SJCRH30 (cell line): ENCODE measurements around the gene DMAC2. TPM values are rescaled to one million over a fixed set of nuclear protein-coding genes. Genes with fewer than 3 reads are reported as not detected.
"Not testable (repeated sequence)": the region's sequence is repeated elsewhere in the genome, so short reads cannot be mapped to it uniquely, and the experiment has no call there.

Source experiments
- DNase-seq, 2 experiments: peaks; one replicate each; pipeline ENCODE4 v3.0.0-alpha.2; 2015 to 2020
- H3K27ac ChIP-seq: fragments of 250-450 bp; sonication (Bioruptor Pico); 2 replicates; pipeline ENCODE4 v1.5.1; 2020; ENCODE audit warnings: mild to moderate bottlenecking, moderate library complexity
- H3K27me3 ChIP-seq: fragments of 250-450 bp; sonication (Bioruptor Pico); 2 replicates; pipeline ENCODE4 v1.5.1; 2020; ENCODE audit warnings: mild to moderate bottlenecking, moderate library complexity
- H3K36me3 ChIP-seq: fragments of 250-450 bp; sonication (Bioruptor Pico); 2 replicates; pipeline ENCODE4 v1.5.1; 2020; ENCODE audit warnings: mild to moderate bottlenecking, moderate library complexity
- H3K4me1 ChIP-seq: fragments of 250-450 bp; sonication (Bioruptor Pico); 2 replicates; pipeline ENCODE4 v1.5.1; 2020; ENCODE audit warnings: mild to moderate bottlenecking, moderate library complexity
- H3K4me3 ChIP-seq: fragments of 250-450 bp; sonication (Bioruptor Pico); 2 replicates; pipeline ENCODE4 v1.5.1; 2020; ENCODE audit warnings: mild to moderate bottlenecking, moderate library complexity
- H3K9me3 ChIP-seq: fragments of 250-450 bp; sonication (Bioruptor Pico); replicated peaks from 2 replicates; pipeline ENCODE4 v1.5.1; 2020; ENCODE audit warnings: mild to moderate bottlenecking, moderate library complexity
- total RNA-seq: library from RNA; depleted of rRNA; stranded (reverse); fragments of >200 nt; shearing (Covaris generic); gene quantifications from 2 replicates; pipeline ENCODE4 v1.2.3, GENCODE V29; 2014

The DMAC2 gene
- total RNA-seq, 1 experiment from 2014 or later: 91.7 TPM

DNA sequence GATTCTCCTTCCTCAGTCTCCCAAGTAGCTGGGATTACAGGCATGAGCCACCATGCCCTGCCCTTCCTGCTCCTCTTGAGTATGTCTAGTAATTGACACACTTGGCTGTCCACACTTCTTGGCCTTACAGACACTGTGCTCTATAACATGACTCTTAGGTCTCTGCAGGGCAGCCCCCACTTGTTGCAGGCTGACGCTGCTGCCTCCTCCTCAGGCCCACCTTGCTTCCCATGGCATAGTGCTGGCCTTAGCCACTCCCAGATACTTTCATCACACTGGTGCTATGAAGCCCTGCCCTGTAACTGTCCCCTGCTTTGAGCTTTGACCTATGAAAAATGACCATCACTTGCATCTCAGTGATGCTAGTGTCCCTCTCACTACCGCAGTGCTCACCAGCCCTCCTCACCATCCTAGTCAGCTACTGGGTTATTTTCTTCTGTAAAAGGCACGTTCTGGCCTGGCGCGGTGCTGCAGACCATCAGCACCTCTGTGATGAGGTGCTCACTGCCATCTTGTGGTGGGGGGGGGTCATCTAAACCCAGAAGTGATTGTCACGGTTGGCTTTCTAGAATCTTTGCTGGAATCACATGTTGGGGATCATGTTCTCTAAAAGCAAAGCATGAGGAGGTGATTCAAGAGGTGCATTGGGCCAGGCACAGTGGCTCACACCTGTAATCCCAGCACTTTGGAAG is 13.0 kb upstream of the DMAC2 start:
- H3K9me3 ChIP-seq: no peaks in the 10 kb centered on the region
- no peak for DNase-seq

DNA sequence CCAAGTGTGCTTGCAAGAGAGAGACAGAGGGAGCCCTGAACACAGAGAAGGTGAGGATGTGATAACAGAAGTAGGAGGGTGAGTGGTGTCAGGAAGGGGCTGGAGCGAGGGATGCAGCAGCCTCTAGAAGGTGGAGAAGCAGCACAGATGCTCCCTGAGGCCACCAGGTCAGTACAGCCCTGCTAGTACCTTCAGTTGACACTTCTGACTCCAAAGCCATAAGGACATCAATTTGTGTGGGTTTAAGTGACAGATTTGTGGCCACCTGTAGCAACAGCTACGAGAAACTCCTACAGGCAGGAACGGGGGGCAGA is 10.1 kb upstream of the DMAC2 start:
- no peaks in the 10 kb centered on the region for H3K9me3 ChIP-seq
- DNase-seq: no peak

More for the DNA sequence above, 13.0 kb upstream of the DMAC2 start:
- Histone ChIP-seq H3K27me3 (peaks cover 6% of the 10 kb centered on the region), H3K4me1 (no peaks in the 10 kb centered on the region), H3K27ac (no peak overlapping the region), H3K36me3 (no peaks in the 10 kb centered on the region), H3K4me3 (no peak overlapping the region)

DNA sequence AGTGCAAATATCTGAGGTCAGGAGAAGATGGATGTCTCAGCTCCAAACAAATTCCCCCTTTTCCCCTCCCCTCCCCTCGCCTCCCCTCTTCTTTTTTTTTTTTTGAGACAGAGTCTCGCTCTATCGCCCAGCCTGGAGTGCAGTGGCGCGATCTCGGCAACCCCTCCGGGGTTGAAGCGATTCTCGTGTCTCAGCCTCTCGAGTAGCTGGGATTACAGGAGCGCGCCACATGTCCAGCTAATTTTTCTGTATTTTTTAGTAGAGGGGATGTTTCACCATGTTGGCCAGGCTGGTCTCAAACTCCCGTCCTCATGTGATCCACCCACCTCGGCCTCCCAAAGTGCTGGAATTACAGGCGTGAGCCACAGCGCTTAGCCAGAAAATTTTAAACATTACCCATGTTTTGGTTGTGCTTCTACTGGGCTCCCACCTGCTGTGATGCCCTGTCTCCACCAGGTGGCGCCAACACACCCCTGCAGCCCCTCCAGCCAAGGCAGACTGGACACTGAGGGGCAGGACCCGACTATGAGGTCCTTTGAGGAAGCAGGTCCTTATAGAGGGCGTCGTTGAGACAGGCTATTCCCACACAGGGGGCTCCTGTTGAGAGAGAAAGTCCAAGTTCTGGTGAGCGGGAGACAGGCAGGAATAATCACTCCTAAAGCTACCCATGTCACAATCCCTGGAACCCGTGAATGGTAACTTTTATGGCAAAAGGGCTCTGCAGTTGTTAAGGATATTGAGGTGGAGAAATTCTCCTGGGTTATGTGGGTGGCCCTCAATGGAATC is 9.6 kb upstream of the DMAC2 start:
- Histone ChIP-seq H3K27ac (no peak overlapping the region), H3K4me3 (peak overlapping the region; percentile 41), H3K9me3 (no peaks in the 10 kb centered on the region), H3K27me3 (no peaks in the 10 kb centered on the region; the same call in 1 of the 2 replicates), H3K36me3 (no peaks in the 10 kb centered on the region), H3K4me1 (no peaks in the 10 kb centered on the region)
- peak; percentile 85 to 94 for DNase-seq

More for the DNA sequence above, 10.1 kb upstream of the DMAC2 start:
- no peak overlapping the region for H3K27ac ChIP-seq
- no peaks in the 10 kb centered on the region; the same call in 1 of the 2 replicates for H3K27me3 ChIP-seq
- no peaks in the 10 kb centered on the region for H3K4me1 ChIP-seq
- no peak overlapping the region for H3K4me3 ChIP-seq
- no peaks in the 10 kb centered on the region for H3K36me3 ChIP-seq

DNA sequence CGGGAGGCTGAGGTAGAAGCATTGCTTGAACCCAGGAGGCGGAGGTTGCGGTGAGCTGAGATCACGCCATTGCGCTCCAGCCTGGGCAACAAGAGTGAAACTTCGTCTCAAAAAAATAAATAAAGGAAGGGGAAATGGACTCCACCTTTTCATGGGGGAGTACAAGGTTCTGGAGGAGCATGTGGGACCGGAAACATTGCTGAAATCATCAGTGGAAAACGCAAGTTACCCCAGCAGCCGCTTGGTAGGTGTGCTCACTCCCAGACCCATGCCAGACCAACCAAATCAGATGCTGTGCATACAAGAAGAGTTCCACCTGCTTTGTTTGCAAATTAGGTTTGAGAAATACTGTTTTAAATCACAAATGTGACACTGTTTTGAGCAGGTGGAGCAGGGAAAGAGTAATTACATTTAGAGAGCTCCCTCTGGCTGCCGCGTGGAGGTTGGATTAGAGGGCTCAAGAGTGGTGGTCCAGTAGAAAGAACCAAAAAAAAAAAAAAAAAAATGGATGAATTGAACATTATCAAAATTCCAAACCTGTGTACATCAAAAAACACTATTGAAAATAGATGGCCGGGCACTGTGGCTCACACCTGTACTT is 8.1 kb upstream of the DMAC2 start:
- H3K27ac ChIP-seq: no peak overlapping the region
- no peaks in the 10 kb centered on the region; the same call in 1 of the 2 replicates for H3K27me3 ChIP-seq
- no peak for DNase-seq
- H3K36me3 ChIP-seq: no peaks in the 10 kb centered on the region
- no peaks in the 10 kb centered on the region for H3K9me3 ChIP-seq
- no peak overlapping the region for H3K4me3 ChIP-seq
- H3K4me1 ChIP-seq: no peaks in the 10 kb centered on the region

DNA sequence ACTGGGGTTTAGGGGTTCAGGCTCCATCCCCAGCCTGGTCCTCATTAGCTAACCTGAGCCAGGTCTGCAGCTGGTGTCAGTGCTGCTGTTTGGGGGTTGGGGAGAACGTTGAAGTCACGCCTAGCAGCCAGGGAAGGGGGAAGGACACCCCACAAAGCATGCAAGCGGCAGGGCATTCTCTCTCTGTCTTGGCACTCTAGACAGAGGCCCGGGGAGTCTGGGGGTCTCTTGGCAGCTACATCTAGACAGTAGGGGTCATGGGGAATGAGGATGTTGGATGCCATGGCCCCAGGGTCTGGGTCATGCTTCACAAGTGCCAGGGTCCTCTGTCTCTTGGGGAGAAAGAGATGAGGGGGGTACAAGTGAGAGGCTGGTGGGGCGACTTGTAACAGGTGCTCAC is 5.9 kb upstream of the DMAC2 start:
- no peaks in the 10 kb centered on the region for H3K9me3 ChIP-seq
- DNase-seq: no peak
- H3K27ac ChIP-seq: no peak overlapping the region
- no peaks in the 10 kb centered on the region for H3K36me3 ChIP-seq
- no peak overlapping the region for H3K4me3 ChIP-seq
- H3K27me3 ChIP-seq: no peaks in the 10 kb centered on the region; the same call in 1 of the 2 replicates
- H3K4me1 ChIP-seq: no peaks in the 10 kb centered on the region

DNA sequence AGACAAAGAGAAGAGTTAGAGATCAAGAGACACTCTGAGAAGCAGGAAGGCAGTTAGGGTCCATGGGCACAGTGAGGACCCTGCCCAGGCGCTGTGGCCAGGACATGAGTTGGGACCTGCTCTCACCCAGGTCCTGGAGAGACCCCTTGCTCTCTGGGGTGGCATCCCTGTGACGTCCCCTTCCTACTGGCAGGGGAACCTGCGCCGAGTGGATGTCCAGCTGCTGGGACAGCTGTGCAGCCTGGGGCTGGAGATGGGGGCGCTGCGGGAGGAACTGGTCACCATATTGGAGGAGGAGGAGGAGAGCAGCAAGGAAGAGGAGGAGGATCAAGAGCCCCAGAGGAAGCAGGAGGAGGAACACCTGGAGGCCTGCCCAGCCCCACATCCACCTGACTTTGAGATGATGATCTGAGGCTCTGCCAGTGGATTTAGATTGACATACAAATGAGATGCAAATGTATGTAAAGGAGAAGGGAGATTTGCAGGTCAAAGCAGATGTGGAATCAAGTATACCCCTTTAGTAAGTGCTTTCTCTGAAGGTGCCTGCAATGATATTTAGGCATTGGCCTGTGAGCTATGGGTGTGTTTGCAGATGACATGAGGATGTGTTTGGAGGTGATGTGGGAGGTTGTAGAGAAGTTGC is 4.2 kb upstream of the DMAC2 start:
- peak in 1 of 2 experiments; percentile 7 for DNase-seq
- no peaks in the 10 kb centered on the region for H3K9me3 ChIP-seq
- H3K27me3 ChIP-seq: no peaks in the 10 kb centered on the region; the same call in 1 of the 2 replicates
- H3K36me3 ChIP-seq: no peaks in the 10 kb centered on the region
- no peak overlapping the region for H3K27ac ChIP-seq
- no peak overlapping the region for H3K4me3 ChIP-seq
- H3K4me1 ChIP-seq: no peaks in the 10 kb centered on the region

DNA sequence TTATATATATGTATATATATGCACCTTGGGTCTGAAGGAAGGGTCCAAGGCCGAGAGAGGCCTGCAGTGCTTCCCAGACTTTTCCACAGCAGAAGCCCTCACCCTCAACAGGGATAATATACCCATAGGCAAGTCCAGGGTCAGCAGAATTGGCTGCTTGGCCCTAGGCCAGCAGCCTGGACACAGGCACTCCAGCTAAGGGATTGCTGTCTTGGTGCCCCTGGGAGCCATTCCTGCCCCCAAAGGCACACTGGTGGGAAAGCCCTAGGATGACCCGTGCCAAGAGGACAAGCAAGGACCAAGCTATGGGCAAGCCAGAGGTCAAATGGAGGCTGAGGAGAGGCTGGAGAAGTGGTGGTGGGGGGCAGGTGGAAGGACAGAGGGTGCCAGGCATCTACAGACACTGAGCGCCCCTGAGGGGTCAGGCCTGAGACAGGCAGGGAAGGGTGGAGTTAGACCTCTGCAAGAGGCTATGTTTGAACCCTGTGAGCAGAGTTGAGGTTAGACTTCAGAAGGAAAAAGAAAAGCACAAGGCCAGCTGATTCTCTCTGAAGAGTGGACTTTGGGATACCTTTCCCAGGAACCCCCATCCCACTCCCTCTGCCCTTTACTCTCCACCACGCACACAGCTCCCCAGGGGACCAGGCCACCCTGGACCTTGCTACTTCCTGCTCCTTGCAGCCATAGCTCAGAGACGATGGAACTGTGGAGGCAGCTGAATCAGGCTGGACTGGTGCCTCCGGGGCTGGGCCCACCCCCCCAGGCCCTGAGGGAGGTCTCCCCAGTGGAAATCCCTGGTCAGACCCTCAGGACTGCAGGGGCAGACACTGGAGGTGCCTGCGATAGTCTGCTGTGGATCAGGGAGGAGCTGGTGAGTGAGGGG is 3.0 kb upstream of the DMAC2 start, which contains the start of gene ERICH4:
Gene ERICH4, plus strand, starts transcription at position 684 of the 883 bp plus-strand sequence. Its CDS starts 14 bp downstream, at position 698.
- DNase-seq: no peak

DNA sequence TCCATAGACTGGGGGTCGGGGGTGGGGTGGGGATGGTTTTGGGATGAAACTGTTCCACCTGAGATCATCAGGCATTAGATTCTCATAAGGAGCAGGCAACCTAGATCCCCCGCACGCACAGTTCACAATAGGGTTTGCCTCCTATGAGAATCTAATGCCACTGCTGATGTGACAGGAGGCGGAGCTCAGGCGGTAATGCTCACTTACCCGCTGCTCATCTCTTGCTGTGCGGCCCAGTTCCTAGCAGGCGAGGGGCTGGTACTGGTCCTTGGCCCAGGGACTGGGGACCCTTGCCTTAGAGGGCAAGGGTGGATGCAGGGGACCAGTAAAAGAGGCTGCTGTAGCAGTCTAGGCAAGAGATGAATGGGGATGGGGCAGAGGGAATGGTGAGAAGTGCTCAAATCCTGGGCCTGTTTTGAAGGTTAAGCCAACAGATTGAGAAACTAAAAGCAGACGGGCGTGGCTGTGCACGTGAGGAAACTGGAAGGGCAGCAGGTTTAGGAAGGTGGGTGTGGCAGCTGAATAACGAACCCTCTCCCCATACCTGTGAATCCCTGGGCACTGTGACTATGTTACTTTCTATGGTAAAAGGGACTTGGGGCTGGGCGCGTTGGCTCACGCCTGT is 1.7 kb upstream of the DMAC2 start:
- Histone ChIP-seq H3K4me1 (0 out of 2 replicates have a peak, but pooled peaks cover 2% of the 10 kb centered on the region), H3K27me3 (no peaks in the 10 kb centered on the region; the same call in 1 of the 2 replicates), H3K27ac (no peak overlapping the region), H3K4me3 (no peak overlapping the region), H3K36me3 (no peaks in the 10 kb centered on the region; the same call in 1 of the 2 replicates), H3K9me3 (no peaks in the 10 kb centered on the region)
- no peak for DNase-seq

More for the DNA sequence above, 3.0 kb upstream of the DMAC2 start, which contains the start of gene ERICH4:
- Histone ChIP-seq H3K36me3 (no peaks in the 10 kb centered on the region; the same call in 1 of the 2 replicates), H3K27ac (no peak within 1 kb of the TSS), H3K4me1 (0 out of 2 replicates have a peak, but pooled peaks cover 2% of the 10 kb centered on the region), H3K27me3 (no peaks in the 10 kb centered on the region; the same call in 1 of the 2 replicates), H3K4me3 (no peak within 1 kb of the TSS), H3K9me3 (no peaks in the 10 kb centered on the region)

DNA sequence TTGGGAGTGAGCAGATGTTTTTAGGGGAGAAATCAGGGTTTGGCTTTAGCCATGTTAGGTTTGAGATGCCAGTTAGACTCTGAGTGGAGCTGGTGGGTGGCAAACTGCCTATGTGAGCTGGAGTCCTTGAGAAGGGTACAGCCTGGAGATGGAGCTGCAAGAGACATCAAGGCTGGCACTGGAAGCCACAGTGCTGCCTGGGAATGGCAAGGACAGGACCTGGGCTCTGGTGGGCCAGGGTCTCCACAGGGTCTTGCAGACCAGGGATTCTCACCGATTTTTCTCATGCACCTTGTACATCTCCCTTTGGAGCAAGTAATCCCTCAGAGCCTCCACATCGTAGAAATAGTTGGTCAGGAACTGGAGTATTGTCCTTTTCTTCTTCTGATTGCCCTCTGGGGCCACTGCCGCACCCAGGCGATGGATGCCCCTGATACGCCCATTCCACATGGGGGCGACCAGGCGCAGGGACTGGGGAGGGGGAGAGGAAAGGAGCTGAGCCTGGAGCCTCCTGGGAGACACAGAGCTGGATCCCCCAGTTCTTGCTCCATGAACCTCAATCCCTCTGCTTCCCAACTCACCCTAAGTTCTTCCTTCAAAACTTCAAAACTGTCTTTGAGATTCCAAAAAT is 1.7 kb downstream of the DMAC2 start:
- H3K36me3 ChIP-seq: no peaks in the 10 kb centered on the region; the same call in none of the 2 replicates
- H3K4me3 ChIP-seq: no peak overlapping the region
- no peak for DNase-seq
- 0 out of 2 replicates have a peak, but pooled peaks cover 2% of the 10 kb centered on the region for H3K4me1 ChIP-seq
- H3K9me3 ChIP-seq: no peaks in the 10 kb centered on the region
- H3K27me3 ChIP-seq: no peaks in the 10 kb centered on the region
- no peak overlapping the region for H3K27ac ChIP-seq

DNA sequence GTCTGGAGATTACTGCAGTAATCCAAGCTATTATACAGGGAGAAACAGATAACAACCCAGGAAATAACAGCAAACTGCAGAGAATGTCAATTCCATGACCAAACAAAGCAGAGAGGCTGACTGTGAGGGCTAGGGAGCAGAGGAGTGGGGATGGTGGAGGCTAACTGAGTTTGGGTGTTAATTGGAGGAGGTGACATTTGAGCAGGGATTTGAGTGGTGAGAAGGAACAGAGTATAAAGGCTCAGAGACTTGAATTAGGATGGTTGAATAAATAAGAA is 3.1 kb downstream of the DMAC2 start:
- H3K27ac ChIP-seq: no peak overlapping the region
- H3K4me1 ChIP-seq: 0 out of 2 replicates have a peak, but pooled peaks cover 2% of the 10 kb centered on the region
- H3K27me3 ChIP-seq: no peaks in the 10 kb centered on the region
- H3K36me3 ChIP-seq: peaks cover 5% of the 10 kb centered on the region
- H3K9me3 ChIP-seq: no peaks in the 10 kb centered on the region
- DNase-seq: no peak
- H3K4me3 ChIP-seq: no peak overlapping the region

DNA sequence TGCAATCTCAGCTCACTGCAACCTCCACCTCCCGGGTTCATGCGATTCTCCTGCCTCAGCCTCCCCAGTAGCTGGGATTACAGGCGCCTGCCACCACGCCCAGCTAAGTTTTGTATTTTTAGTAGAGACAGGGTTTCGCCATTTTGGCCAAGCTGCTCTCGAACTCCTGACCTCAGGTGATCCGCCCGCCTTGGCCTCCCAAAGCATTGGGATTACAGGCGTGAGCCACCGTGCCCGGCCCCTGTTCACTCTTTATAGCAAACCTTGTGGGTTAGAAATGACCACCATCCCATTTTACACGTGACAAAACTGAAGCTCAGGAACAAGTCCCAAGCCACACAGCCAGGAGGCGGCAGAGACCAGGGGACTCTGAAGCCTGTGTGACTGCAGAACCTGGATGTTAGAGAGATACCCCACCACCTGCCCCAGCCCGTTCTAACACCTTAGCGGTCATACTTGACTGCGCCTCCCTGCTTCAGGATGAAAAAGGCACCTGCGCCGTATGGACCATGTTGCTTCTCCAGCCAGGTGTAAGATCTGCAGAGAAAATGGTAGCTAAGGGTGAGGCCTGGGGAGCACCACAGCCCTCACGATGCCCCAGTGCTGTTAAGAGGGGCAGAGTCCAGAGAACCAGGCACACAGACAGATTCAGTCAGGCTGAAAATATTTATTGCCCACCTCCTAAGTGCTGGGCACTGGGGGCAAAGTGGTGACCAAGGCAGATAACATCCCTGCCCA is 3.6 kb downstream of the DMAC2 start:
- Histone ChIP-seq H3K36me3 (peaks cover 5% of the 10 kb centered on the region), H3K4me3 (no peak overlapping the region), H3K9me3 (no peaks in the 10 kb centered on the region), H3K27ac (no peak overlapping the region), H3K27me3 (no peaks in the 10 kb centered on the region), H3K4me1 (peaks cover 5% of the 10 kb centered on the region; the same call in 1 of the 2 replicates)
- DNase-seq: no peak

DNA sequence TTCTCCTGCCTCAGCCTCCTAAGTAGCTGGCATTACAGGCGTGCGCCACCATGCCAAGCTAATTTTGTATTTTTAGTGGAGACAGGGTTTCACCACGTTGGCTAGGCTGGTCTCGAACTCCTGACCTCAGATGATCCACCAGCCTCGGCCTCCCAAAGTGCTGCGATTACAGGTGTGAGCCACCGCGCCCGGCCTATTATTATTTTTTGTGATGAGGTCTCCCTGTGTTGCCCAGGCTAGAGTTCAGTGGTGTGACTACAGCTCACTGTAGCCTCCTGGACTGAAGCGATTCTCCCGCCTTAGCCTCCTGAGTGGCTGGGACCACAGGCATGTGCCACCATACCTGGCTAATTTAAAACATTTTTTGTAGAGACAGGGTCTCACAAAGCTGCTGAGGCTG is 4.3 kb downstream of the DMAC2 start:
- H3K27ac ChIP-seq, H3K27me3 ChIP-seq, H3K36me3 ChIP-seq, H3K4me3 ChIP-seq, DNase-seq, H3K9me3 ChIP-seq: not testable (repeated sequence)
- H3K4me1 ChIP-seq: peaks cover 11% of the 10 kb centered on the region

DNA sequence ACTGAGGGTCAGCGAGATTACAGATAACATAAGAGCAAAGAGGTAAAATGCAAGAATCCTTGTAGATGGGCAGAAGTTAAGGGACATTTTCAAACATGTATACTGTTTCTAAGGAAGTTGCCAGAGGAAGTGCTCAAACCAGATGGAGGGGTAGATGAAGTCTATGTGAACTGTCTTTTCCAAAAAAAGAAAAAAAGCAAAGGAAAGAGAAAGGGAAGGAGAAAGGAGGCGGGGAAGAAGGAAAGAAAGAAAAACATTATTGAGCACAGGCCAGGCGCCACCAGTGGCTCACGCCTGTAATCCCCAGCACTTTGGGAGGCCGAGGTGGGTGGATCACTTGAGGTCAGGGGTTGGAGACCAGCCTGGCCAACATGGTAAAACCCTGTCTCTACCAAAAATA is 5.3 kb downstream of the DMAC2 start:
- Histone ChIP-seq H3K27ac (no peak overlapping the region), H3K4me3 (no peak overlapping the region), H3K36me3 (peaks cover 5% of the 10 kb centered on the region), H3K27me3 (no peaks in the 10 kb centered on the region), H3K4me1 (peaks cover 11% of the 10 kb centered on the region), H3K9me3 (no peaks in the 10 kb centered on the region)
- DNase-seq: no peak
